Lower lobe of right lung (tissue), 2 donors: Measurements from ENCODE around the gene XPO1. TPM values are rescaled to one million over a fixed set of nuclear protein-coding genes. Genes with fewer than 3 reads are reported as not detected.
"Not testable (repeated sequence)": the region's sequence is repeated elsewhere in the genome, so short reads cannot be mapped to it uniquely, and the experiment has no call there.

ENCODE experiments used
- ATAC-seq, 2 donors: fragments of 200-7000 bp; cut with Tn5 transposase; one replicate each; pipeline ENCODE4 v1.9.1; 2020 to 2022; ENCODE audit warnings: mild to moderate bottlenecking in 2 of 2, moderate library complexity in 2 of 2
- DNase-seq: peaks from one replicate; pipeline ENCODE4 v3.0.0-alpha.2; 2020
- H3K27ac ChIP-seq: fragments of 200-600 bp; one replicate; pipeline ENCODE4 v1.8.0; 2022
- H3K27me3 ChIP-seq: fragments of 200-600 bp; one replicate; pipeline ENCODE4 v1.8.0; 2022; ENCODE audit warnings: low read depth
- H3K36me3 ChIP-seq: fragments of 200-600 bp; one replicate; pipeline ENCODE4 v1.8.0; 2022; ENCODE audit warnings: mild to moderate bottlenecking
- H3K4me1 ChIP-seq: fragments of 200-600 bp; one replicate; pipeline ENCODE4 v1.8.0; 2022
- H3K4me3 ChIP-seq: fragments of 200-600 bp; one replicate; pipeline ENCODE4 v1.8.0; 2022; ENCODE audit warnings: mild to moderate bottlenecking
- H3K9me3 ChIP-seq: fragments of 200-600 bp; one replicate; pipeline ENCODE4 v1.8.0; 2022
- intact Hi-C: fragments of 100-400 bp; cut with DNase I; formaldehyde crosslinking; loops from one replicate; pipeline ENCODE4 v1.11.0; 2022
- total RNA-seq: library from RNA; stranded (reverse); fragmentation: NEBNext Ultra II Directional; extraction: Animal tissue kit (Norgen Biotek cat#: 25700); gene quantifications from one replicate; pipeline ENCODE4 v1.2.1, GENCODE V29; 2021
- TF ChIP-seq, protein P1 (sequence below): fragments of 200-600 bp; IDR thresholded peaks from one replicate; pipeline ENCODE4 v1.8.0; 2022; ENCODE audit warnings: antibody characterized with exemption, mild to moderate bottlenecking
- donor health status: DM: no; HTN: yes; CAD: no; lungs with severe emphysema.

XPO1 gene
- total RNA-seq, 1 donor from 2014 or later = 111 TPM

- DNase-seq (no peak), ATAC-seq (peak in 1 of 2 donors; percentile 15)
- Histone ChIP-seq H3K36me3 (peaks cover 11% of the 10 kb centered on the region), H3K4me3 (peak overlapping the region; percentile 64), H3K4me1 (peaks cover 33% of the 10 kb centered on the region), H3K27ac (peak overlapping the region; percentile 97), H3K27me3 (no peaks in the 10 kb centered on the region), H3K9me3 (no peaks in the 10 kb centered on the region)
- intact Hi-C loops = no loop called here
- TF ChIP-seq, protein P1, sequence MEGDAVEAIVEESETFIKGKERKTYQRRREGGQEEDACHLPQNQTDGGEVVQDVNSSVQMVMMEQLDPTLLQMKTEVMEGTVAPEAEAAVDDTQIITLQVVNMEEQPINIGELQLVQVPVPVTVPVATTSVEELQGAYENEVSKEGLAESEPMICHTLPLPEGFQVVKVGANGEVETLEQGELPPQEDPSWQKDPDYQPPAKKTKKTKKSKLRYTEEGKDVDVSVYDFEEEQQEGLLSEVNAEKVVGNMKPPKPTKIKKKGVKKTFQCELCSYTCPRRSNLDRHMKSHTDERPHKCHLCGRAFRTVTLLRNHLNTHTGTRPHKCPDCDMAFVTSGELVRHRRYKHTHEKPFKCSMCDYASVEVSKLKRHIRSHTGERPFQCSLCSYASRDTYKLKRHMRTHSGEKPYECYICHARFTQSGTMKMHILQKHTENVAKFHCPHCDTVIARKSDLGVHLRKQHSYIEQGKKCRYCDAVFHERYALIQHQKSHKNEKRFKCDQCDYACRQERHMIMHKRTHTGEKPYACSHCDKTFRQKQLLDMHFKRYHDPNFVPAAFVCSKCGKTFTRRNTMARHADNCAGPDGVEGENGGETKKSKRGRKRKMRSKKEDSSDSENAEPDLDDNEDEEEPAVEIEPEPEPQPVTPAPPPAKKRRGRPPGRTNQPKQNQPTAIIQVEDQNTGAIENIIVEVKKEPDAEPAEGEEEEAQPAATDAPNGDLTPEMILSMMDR = no peak
These were observed 66.0 kb downstream of the XPO1 start for GRCh38 chr2:61471905-61472805.

GRCh38 chr2:61470965-61471904, 66.9 kb downstream of the XPO1 start, which contains the start of gene USP34:
Gene USP34, minus strand, starts transcription at chr2:61471087. Its CDS starts 395 bp downstream, at chr2:61470692.
- Histone ChIP-seq H3K4me1 (peaks cover 42% of the 10 kb centered on the region), H3K27ac (peak within 1 kb of the TSS; percentile 97), H3K9me3 (no peaks in the 10 kb centered on the region), H3K4me3 (peak within 1 kb of the TSS; percentile 64), H3K36me3 (peaks cover 11% of the 10 kb centered on the region), H3K27me3 (no peaks in the 10 kb centered on the region)
- TF ChIP-seq, protein P1 = peak; percentile 7
- intact Hi-C loops = no loop called here
- ATAC-seq (peak; percentile 98), DNase-seq (peak; percentile 97)

GRCh38 chr2:61470122-61470951, 67.8 kb downstream of the XPO1 start:
- TF ChIP-seq, protein P1 = no peak
- no peaks in the 10 kb centered on the region for H3K27me3 ChIP-seq
- peaks cover 49% of the 10 kb centered on the region for H3K4me1 ChIP-seq
- no peaks in the 10 kb centered on the region for H3K9me3 ChIP-seq
- peaks cover 11% of the 10 kb centered on the region for H3K36me3 ChIP-seq
- H3K4me3 ChIP-seq = peak overlapping the region; percentile 64
- intact Hi-C loops = no loop called here
- H3K27ac ChIP-seq = peak overlapping the region; percentile 97
- ATAC-seq = peak; percentile 84 to 86
- peak; percentile 91 for DNase-seq

DNA sequence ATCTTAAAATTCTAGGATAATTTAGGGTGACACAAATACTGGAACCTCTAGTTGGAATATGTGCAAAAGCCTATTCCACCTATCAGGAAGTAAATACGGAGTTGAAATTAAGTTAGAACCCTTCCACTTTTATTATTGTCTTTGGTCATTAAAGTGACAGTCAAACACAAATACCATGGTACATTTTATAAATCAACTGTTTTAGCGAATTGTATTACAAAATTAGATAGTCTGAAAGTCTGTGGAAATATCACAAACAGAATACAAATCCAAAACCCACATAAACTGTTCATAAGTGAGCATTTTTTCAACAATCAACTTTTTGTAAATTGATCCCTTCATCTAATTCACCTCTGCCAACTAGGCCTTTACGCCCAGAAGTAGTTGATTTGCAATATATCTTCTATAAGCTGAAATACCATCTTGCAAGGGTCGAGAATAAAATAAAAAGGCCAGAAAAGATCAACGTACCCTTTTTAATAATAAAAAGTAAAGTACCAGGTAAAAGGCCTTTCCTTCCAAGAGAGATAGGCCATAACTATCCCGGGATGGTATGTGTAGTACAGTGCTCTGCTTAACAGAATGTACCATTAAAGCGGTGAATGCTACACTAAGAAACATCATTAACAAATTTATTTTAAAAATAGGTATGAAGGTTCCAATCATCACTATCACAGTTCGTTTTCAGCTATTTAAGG, 68.6 kb downstream of the XPO1 start:
- Histone ChIP-seq H3K36me3 (peaks cover 11% of the 10 kb centered on the region), H3K9me3 (no peaks in the 10 kb centered on the region), H3K27me3 (no peaks in the 10 kb centered on the region), H3K4me3 (peak overlapping the region; percentile 64), H3K4me1 (peaks cover 56% of the 10 kb centered on the region), H3K27ac (peak overlapping the region; percentile 97)
- intact Hi-C loops = no loop called here
- TF ChIP-seq, protein P1 = no peak
- no peak for DNase-seq
- ATAC-seq = no peak

- ATAC-seq, H3K4me3 ChIP-seq, H3K27me3 ChIP-seq, intact Hi-C loops, DNase-seq, H3K9me3 ChIP-seq, H3K27ac ChIP-seq: not testable (repeated sequence)
- H3K36me3 ChIP-seq = peaks cover 11% of the 10 kb centered on the region
- peaks cover 63% of the 10 kb centered on the region for H3K4me1 ChIP-seq
These were observed 69.9 kb downstream of the XPO1 start for GRCh38 chr2:61468231-61468630.
